Right cardiac atrium (tissue), 5 donors: ENCODE measurements around the gene AOC1. TPM values are rescaled to one million over a fixed set of nuclear protein-coding genes. Genes with fewer than 3 reads are reported as not detected.
"Not testable (repeated sequence)": the region's sequence is repeated elsewhere in the genome, so short reads cannot be mapped to it uniquely, and the experiment has no call there.

Source experiments
- ATAC-seq, 2 donors: fragments of 200-7000 bp; cut with Tn5 transposase; one replicate each; pipeline versions ENCODE4 v1.8.0 to v1.9.1; 2020; ENCODE audit warnings: moderate library complexity in 2 of 2, mild to moderate bottlenecking in 1 of 2
- DNase-seq, 3 donors: peaks; one replicate each; pipeline ENCODE4 v3.0.0-alpha.2; 2020
- H3K27ac ChIP-seq: one replicate; pipeline ENCODE4 v1.5.1; 2013; ENCODE audit warnings: mild to moderate bottlenecking, low read length, control low read depth, moderate library complexity
- H3K27me3 ChIP-seq: one replicate; pipeline ENCODE4 v1.6.1; 2013; ENCODE audit not compliant: control insufficient read depth, insufficient read depth
- H3K4me1 ChIP-seq: one replicate; pipeline ENCODE4 v1.6.1; 2013; ENCODE audit warnings: low read length; ENCODE audit not compliant: control insufficient read depth, insufficient read depth
- H3K4me3 ChIP-seq: one replicate; pipeline ENCODE4 v1.5.1; 2013; ENCODE audit warnings: low read length, control low read depth
- H3K9me3 ChIP-seq: one replicate; pipeline ENCODE4 v1.6.1; 2013; ENCODE audit warnings: low read length; ENCODE audit not compliant: control insufficient read depth
- WGBS: extraction: QIAGEN DNeasy Blood & Tissue Kit; methylation state at CpG from one replicate; pipeline ENCODE4 v1.1.7; 2013; 5-methylcytosine and 5-hydroxymethylcytosine counted together
- intact Hi-C, 4 donors: fragments of 100-400 bp; cut with DNase I; formaldehyde crosslinking; loops; one replicate each; pipeline versions ENCODE4 v1.11.0 to v1.14.0; 2022 to 2023
- long read RNA-seq, 4 donors: library from polyadenylated mRNA; unstranded; transcript quantifications; one replicate each; pipeline ENCODE4 v2.0.0, GENCODE V29; 2020 to 2021
- polyA plus RNA-seq: library from polyadenylated mRNA; stranded (reverse); fragments of 200-250 nt; gene quantifications from one replicate; pipeline ENCODE4 v1.2.3, GENCODE V29; 2013
- total RNA-seq, 4 donors: library from RNA; stranded (reverse); fragmentation: NEBNext Ultra II Directional; extraction: Animal tissue kit (Norgen Biotek cat#: 25700); gene quantifications; one replicate each; pipeline ENCODE4 v1.2.1, GENCODE V29; 2021
- donor health status: healthy with polysubstance abuse.
- donor health status: DM: no; HTN: yes; CAD: no.
- donor health status: DM: no; HTN: no; CAD: no.
- donor health status: DM: no; HTN: yes; CAD: no; lungs with severe emphysema.
- donor health status: DM: yes; HTN: yes; CAD: no.

The AOC1 gene, protein sequence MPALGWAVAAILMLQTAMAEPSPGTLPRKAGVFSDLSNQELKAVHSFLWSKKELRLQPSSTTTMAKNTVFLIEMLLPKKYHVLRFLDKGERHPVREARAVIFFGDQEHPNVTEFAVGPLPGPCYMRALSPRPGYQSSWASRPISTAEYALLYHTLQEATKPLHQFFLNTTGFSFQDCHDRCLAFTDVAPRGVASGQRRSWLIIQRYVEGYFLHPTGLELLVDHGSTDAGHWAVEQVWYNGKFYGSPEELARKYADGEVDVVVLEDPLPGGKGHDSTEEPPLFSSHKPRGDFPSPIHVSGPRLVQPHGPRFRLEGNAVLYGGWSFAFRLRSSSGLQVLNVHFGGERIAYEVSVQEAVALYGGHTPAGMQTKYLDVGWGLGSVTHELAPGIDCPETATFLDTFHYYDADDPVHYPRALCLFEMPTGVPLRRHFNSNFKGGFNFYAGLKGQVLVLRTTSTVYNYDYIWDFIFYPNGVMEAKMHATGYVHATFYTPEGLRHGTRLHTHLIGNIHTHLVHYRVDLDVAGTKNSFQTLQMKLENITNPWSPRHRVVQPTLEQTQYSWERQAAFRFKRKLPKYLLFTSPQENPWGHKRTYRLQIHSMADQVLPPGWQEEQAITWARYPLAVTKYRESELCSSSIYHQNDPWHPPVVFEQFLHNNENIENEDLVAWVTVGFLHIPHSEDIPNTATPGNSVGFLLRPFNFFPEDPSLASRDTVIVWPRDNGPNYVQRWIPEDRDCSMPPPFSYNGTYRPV
- under 1 TPM in 2 of 4 donors, not detected in 2; 0.17 to 0.40 TPM for total RNA-seq
- not detected for polyA plus RNA-seq
- long read RNA-seq, donor 1, partial matches to known transcripts = 0 of 1 reads
- long read RNA-seq, donor 1, other reads (novel, unspliced or antisense) = 1 of 1 reads
- long read RNA-seq, donor 2 = 0 reads
- long read RNA-seq, donor 3, partial matches to known transcripts = 1 of 3 reads
- long read RNA-seq, donor 3, other reads (novel, unspliced or antisense) = 1 of 3 reads
- long read RNA-seq, donor 4 = 0 reads

DNA sequence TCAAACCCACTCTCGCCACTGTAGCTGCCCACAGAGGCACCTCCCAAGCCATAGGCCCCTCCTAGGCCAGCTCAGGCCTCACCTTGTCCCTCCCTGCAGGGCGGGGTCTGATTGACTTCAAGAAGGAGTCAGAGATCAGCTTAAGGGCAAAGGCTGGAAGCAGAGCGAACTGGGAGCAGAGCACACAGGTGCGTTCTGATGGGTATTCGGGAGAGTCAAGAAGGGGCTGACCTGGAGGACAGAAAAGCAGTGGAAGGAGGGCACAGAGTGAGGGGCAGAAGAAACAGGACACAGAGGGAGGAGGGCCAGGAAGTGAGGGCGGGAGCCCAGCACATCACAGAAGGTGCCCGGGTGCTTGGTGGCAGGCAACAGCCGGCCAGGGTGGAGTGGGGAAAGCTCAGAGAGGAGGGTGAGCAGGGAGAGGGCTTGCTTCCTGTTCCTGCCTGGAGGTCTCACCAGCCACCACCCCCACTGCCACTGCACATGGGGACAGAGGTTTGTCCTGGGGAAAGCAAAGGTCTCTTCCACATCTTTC, at the start of gene AOC1:
Gene AOC1, plus strand, starts transcription at position 147 of the 535 bp plus-strand sequence. CDS start 3,954 bp downstream, outside the sequence.
- H3K27me3 ChIP-seq = no peaks in the 10 kb centered on the region

GRCh38 chr7:150803161-150803860, 49.0 kb upstream of the AOC1 start:
- Histone ChIP-seq H3K27me3 (no peaks in the 10 kb centered on the region), H3K27ac (no peak overlapping the region), H3K4me1 (no peaks in the 10 kb centered on the region), H3K4me3 (no peak overlapping the region), H3K9me3 (no peaks in the 10 kb centered on the region)
- 53% methylated on average over 10 of the region's 10 CpGs for WGBS
- peak; percentile 7 to 62 for ATAC-seq
- peak in 2 of 3 donors; percentile 59 to 64 for DNase-seq
- intact Hi-C loops = no loop called here

More for the DNA sequence above, at the start of gene AOC1:
- no peak for DNase-seq
- Histone ChIP-seq H3K4me3 (no peak within 1 kb of the TSS), H3K27ac (no peak within 1 kb of the TSS), H3K9me3 (no peaks in the 10 kb centered on the region), H3K4me1 (no peaks in the 10 kb centered on the region)
- intact Hi-C loops = no loop called here
- 68% methylated on average over 8 of the region's 8 CpGs for WGBS
- no peak for ATAC-seq

DNA sequence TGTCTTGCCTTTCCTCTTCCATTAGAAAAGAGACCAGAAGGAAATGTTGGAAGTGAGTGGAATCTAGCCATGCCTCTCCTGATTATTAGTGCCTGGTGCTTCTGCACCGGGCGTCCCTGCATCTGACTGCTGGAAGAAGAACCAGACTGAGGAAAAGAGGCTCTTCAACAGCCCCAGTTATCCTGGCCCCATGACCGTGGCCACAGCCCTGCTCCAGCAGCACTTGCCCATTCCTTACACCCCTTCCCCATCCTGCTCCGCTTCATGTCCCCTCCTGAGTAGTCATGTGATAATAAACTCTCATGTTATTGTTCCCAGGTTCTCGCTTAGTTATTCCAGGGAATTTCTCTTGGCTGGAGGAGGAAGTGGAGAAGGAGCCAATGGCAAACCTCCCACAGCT, 47.5 kb upstream of the AOC1 start:
- no peaks in the 10 kb centered on the region for H3K27me3 ChIP-seq

DNA sequence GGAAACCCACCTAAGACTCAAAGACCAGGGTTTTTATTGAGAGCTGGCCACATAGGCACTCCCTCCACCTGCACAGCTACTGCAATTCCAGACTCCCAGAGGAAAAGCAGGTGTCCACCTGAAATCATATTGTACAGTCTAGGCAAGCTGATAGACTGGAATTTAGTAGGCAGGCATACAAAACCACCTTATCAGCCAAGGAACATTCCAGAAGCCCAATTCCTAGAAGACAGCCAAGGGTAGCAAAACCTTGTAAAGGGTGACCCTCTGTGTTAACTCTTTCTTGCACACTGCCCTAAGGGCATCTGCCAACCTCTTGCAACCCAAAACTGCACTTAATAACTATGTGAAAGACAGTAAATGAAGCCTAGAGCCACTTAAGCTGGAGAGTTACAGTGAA, 46.5 kb upstream of the AOC1 start:
- Histone ChIP-seq H3K27me3 (no peaks in the 10 kb centered on the region), H3K27ac (no peak overlapping the region), H3K4me1 (no peaks in the 10 kb centered on the region), H3K9me3 (no peaks in the 10 kb centered on the region), H3K4me3 (no peak overlapping the region)
- intact Hi-C loops = no loop called here
- ATAC-seq = no peak
- DNase-seq = no peak

More for the DNA sequence above, 47.5 kb upstream of the AOC1 start:
- no peak for ATAC-seq
- 70% methylated on average over 5 of the region's 5 CpGs for WGBS
- intact Hi-C loops = no loop called here
- Histone ChIP-seq H3K27ac (no peak overlapping the region), H3K9me3 (no peaks in the 10 kb centered on the region), H3K4me3 (no peak overlapping the region), H3K4me1 (no peaks in the 10 kb centered on the region)
- no peak for DNase-seq

DNA sequence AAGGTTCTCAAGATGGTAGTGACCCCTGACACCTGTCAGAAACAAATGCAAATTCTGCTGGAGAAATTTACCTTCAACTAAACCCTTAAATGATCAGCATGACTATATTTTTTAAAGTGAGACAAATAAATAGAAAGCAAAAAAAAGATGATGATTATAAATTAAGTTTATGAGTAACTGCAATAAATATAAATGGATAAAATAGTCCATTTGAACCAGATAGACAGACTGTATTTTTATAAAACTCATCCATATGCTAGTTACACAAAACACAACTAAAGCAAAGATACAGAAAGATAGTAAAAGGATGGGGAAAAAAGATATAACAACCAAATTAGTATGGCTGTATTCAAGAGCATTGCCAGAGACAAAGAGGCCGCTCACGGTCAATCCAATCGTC, 45.9 kb upstream of the AOC1 start:
- no peak overlapping the region for H3K4me3 ChIP-seq
- ATAC-seq = no peak
- no peaks in the 10 kb centered on the region for H3K27me3 ChIP-seq
- intact Hi-C loops = no loop called here
- H3K4me1 ChIP-seq = no peaks in the 10 kb centered on the region
- no peaks in the 10 kb centered on the region for H3K9me3 ChIP-seq
- WGBS = 98% methylated on average over 3 of the region's 3 CpGs
- no peak for DNase-seq
- H3K27ac ChIP-seq = no peak overlapping the region

GRCh38 chr7:150806863-150807262, 45.5 kb upstream of the AOC1 start:
- 81% methylated on average over 2 of the region's 2 CpGs for WGBS
- no peaks in the 10 kb centered on the region for H3K27me3 ChIP-seq
- H3K4me1 ChIP-seq = no peaks in the 10 kb centered on the region
- ATAC-seq (no peak), DNase-seq (no peak)
- H3K9me3 ChIP-seq = no peaks in the 10 kb centered on the region
- intact Hi-C loops = no loop called here
- no peak overlapping the region for H3K27ac ChIP-seq
- no peak overlapping the region for H3K4me3 ChIP-seq

- H3K4me1 ChIP-seq, H3K27ac ChIP-seq, ATAC-seq, H3K9me3 ChIP-seq, intact Hi-C loops, H3K27me3 ChIP-seq, DNase-seq, H3K4me3 ChIP-seq: not testable (repeated sequence)
- WGBS = 76% methylated on average over 13 of the region's 13 CpGs
Measured at GRCh38 chr7:150807616-150808438, 44.5 kb upstream of the AOC1 start.

GRCh38 chr7:150814328-150815001, 37.9 kb upstream of the AOC1 start:
- Histone ChIP-seq H3K27ac (no peak overlapping the region), H3K9me3 (no peaks in the 10 kb centered on the region), H3K4me3 (no peak overlapping the region), H3K4me1 (no peaks in the 10 kb centered on the region), H3K27me3 (no peaks in the 10 kb centered on the region)
- ATAC-seq (no peak), DNase-seq (no peak)
- intact Hi-C loops = no loop called here
- 73% methylated on average over 7 of the region's 7 CpGs for WGBS

GRCh38 chr7:150818971-150819370, 33.3 kb upstream of the AOC1 start:
- H3K4me3 ChIP-seq = no peak overlapping the region
- 96% methylated on average over 2 of the region's 2 CpGs for WGBS
- no peaks in the 10 kb centered on the region for H3K27me3 ChIP-seq
- ATAC-seq (no peak), DNase-seq (no peak)
- no peak overlapping the region for H3K27ac ChIP-seq
- intact Hi-C loops = no loop called here
- no peaks in the 10 kb centered on the region for H3K9me3 ChIP-seq
- H3K4me1 ChIP-seq = no peaks in the 10 kb centered on the region
